Activated CD8-positive, alpha-beta T cell treated with anti-CD3 and anti-CD28 coated beads for 36 hours (primary cell): ENCODE results near the gene WASF1. TPM values are rescaled to one million over a fixed set of nuclear protein-coding genes. Genes with fewer than 3 reads are reported as not detected.

ENCODE experiments used
- ATAC-seq: fragments of 200-7000 bp; cut with Tn5 transposase; one replicate; pipeline ENCODE4 v1.10.0; 2021; ENCODE audit warnings: mild to moderate bottlenecking, moderate library complexity
- CTCF ChIA-PET: fragments of 350-600 bp; sonication (Branson Sonifier 250); formaldehyde crosslinking; loops from one replicate; lab custom pipeline; 2021; ENCODE audit warnings: antibody characterized with exemption; lab: Charles Lee
- POLR2A ChIA-PET: fragments of 350-600 bp; sonication (Branson Sonifier 250); formaldehyde crosslinking; loops from one replicate; lab custom pipeline; 2021; ENCODE audit warnings: antibody characterized with exemption; lab: Charles Lee
- DNase-seq: peaks from one replicate; pipeline ENCODE4 v3.0.0-alpha.2; 2020
- H3K27ac Mint-ChIP-seq: one replicate; pipeline ENCODE4 v1.8.0; 2021; ENCODE audit warnings: mild to moderate bottlenecking, mixed read lengths
- H3K27me3 Mint-ChIP-seq: one replicate; pipeline ENCODE4 v1.8.0; 2021; ENCODE audit warnings: mixed read lengths
- H3K36me3 Mint-ChIP-seq: one replicate; pipeline ENCODE4 v1.8.0; 2021; ENCODE audit warnings: low read depth, mixed read lengths
- H3K4me1 Mint-ChIP-seq: one replicate; pipeline ENCODE4 v1.8.0; 2021; ENCODE audit warnings: low read depth, mixed read lengths
- H3K4me3 Mint-ChIP-seq: one replicate; pipeline ENCODE4 v1.8.0; 2021; ENCODE audit warnings: mild to moderate bottlenecking, moderate library complexity, mixed read lengths
- H3K9me3 Mint-ChIP-seq: one replicate; pipeline ENCODE4 v1.8.0; 2021; ENCODE audit warnings: mixed read lengths
- intact Hi-C: fragments of 100-400 bp; cut with micrococcal nuclease; formaldehyde crosslinking; loops from one replicate; pipeline ENCODE4 v1.10.0; 2022
- total RNA-seq, 2 experiments: library from RNA; stranded (reverse); gene quantifications; one replicate each; pipeline ENCODE4 v1.2.3, GENCODE V29; 2021
- TF ChIP-seq, protein P1 (sequence below): fragments of 200-600 bp; IDR thresholded peaks from one replicate; pipeline ENCODE4 v1.8.0; 2022; ENCODE audit warnings: antibody characterized with exemption, mild to moderate bottlenecking

WASF1 gene
- total RNA-seq = 1 to 10 TPM; 4.6 to 4.8 TPM

DNA sequence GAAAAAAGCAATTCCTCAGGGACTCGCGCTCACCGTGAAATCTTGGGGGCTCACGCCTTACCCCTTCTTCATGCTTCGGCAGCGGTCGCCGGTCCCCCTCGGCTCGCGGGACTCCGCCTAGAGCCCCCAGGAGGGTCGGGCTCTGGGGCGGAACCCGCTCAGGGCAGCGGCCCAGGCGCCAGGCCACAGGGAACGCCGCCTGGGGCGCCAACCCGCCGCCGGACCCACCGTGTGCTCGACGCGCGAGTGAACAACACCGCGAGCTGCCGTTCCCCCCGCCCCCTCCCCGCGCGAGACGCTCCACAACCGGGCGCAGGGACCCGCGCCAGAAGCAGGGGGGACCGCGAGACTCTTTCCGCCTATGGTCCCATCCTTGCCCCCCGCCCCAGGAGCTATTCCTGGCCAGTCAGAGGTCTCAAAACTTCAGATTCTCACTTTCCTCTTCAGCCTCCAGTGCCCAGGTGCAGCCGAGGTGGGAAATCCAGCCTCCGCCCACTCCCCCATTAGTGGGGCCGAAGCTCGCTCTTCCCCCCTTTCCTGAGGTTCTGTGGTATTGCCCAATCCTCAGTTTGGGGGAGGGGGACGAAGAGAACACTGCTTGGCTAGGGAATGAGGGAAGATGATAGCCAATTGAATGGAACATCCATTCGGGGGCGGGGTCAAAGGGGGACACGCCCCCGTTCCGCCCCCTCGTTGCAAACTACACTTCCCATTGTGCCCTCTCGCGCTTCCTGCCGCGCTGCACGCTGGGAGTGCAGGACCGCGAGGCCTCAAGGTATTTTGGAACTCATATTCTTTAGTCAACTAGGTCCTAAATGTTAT is at the start of gene WASF1:
WASF1 (minus strand) TSS at position 265 of the 822 bp plus-strand sequence. CDS start 52,069 bp downstream, outside the sequence.
- no peaks in the 10 kb centered on the region for H3K36me3 Mint-ChIP-seq
- DNase-seq (peak; percentile 95), ATAC-seq (peak; percentile 88)
- H3K27ac Mint-ChIP-seq = peak within 1 kb of the TSS; percentile 13
- no peak within 1 kb of the TSS for H3K4me3 Mint-ChIP-seq
- CTCF ChIA-PET = interaction anchor here (0.7 to 2.9 kb wide), 8 partner anchors 9 to 212 kb away, joined by 3 to 8 read pairs (median 4); no protein-coding TSS in a partner anchor
- H3K4me1 Mint-ChIP-seq = peaks cover 7% of the 10 kb centered on the region
- intact Hi-C loops = no loop called here
- H3K27me3 Mint-ChIP-seq = peaks cover 10% of the 10 kb centered on the region
- TF ChIP-seq, protein P1, sequence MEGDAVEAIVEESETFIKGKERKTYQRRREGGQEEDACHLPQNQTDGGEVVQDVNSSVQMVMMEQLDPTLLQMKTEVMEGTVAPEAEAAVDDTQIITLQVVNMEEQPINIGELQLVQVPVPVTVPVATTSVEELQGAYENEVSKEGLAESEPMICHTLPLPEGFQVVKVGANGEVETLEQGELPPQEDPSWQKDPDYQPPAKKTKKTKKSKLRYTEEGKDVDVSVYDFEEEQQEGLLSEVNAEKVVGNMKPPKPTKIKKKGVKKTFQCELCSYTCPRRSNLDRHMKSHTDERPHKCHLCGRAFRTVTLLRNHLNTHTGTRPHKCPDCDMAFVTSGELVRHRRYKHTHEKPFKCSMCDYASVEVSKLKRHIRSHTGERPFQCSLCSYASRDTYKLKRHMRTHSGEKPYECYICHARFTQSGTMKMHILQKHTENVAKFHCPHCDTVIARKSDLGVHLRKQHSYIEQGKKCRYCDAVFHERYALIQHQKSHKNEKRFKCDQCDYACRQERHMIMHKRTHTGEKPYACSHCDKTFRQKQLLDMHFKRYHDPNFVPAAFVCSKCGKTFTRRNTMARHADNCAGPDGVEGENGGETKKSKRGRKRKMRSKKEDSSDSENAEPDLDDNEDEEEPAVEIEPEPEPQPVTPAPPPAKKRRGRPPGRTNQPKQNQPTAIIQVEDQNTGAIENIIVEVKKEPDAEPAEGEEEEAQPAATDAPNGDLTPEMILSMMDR = no peak
- POLR2A ChIA-PET = interaction anchor here (0.6 to 1.6 kb wide), 8 partner anchors 20 to 720 kb away, joined by 3 to 5 read pairs (median 4); partner anchors contain the start of gene AMD1
- no peaks in the 10 kb centered on the region for H3K9me3 Mint-ChIP-seq

DNA sequence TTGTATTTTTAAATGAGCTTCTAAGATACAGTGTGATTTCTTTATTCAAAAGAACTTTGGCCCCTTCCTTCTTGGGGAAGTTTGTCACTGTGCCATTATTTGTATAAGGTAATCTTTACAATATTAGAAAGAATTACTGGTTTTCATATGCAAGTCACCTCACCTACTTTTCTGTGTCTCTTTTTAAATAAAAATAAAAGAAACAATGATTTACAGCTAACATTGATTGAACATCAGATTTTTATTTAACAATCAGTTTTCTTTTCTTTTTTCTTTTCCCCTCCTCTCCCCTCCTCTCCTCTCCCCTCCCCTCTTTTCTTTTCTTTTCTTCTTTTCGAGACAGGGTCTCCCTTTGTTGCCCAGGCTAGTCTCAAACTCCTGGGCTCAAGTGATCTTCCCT is 46.8 kb upstream of the WASF1 start:
- H3K9me3 Mint-ChIP-seq = no peaks in the 10 kb centered on the region
- TF ChIP-seq, protein P1 = no peak
- DNase-seq = no peak
- H3K27me3 Mint-ChIP-seq = no peaks in the 10 kb centered on the region
- ATAC-seq = no peak
- H3K4me3 Mint-ChIP-seq = no peak overlapping the region
- ChIA-PET CTCF (no interaction called here), POLR2A (no interaction called here)
- no peaks in the 10 kb centered on the region for H3K4me1 Mint-ChIP-seq
- H3K36me3 Mint-ChIP-seq = peaks cover 21% of the 10 kb centered on the region
- no peak overlapping the region for H3K27ac Mint-ChIP-seq
- intact Hi-C loops = no loop called here

DNA sequence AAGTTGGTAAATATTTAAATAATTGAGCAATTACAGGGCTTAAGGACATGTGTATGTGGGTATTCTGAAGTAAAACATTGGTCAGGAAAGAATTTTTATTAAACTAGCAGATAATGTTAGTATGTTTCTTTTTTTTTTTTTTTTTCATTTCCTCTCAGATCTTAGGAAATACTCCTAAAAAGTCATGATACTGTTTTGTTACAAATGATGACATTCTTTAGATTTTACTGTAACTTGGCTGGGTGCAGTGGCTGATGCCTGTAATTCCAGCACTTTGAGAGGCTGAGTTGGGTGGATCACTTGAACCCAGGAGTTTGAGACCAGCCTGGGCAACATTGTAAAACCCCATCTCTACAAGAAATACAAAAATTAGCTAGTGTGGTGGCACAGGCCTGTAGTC is 42.3 kb upstream of the WASF1 start:
- peaks cover 32% of the 10 kb centered on the region for H3K36me3 Mint-ChIP-seq
- peaks cover 6% of the 10 kb centered on the region for H3K4me1 Mint-ChIP-seq
- DNase-seq (no peak), ATAC-seq (no peak)
- intact Hi-C loops = no loop called here
- CTCF ChIA-PET = interaction anchor here (1.4 kb wide), 1 partner anchor 15 kb away, joined by 3 read pairs; no protein-coding TSS in a partner anchor
- POLR2A ChIA-PET = interaction anchor here (0.6 kb wide), 1 partner anchor 72 kb away, joined by 5 read pairs; no protein-coding TSS in a partner anchor
- no peaks in the 10 kb centered on the region for H3K9me3 Mint-ChIP-seq
- no peak overlapping the region for H3K4me3 Mint-ChIP-seq
- H3K27ac Mint-ChIP-seq = no peak overlapping the region
- no peaks in the 10 kb centered on the region for H3K27me3 Mint-ChIP-seq
- TF ChIP-seq, protein P1 = no peak

DNA sequence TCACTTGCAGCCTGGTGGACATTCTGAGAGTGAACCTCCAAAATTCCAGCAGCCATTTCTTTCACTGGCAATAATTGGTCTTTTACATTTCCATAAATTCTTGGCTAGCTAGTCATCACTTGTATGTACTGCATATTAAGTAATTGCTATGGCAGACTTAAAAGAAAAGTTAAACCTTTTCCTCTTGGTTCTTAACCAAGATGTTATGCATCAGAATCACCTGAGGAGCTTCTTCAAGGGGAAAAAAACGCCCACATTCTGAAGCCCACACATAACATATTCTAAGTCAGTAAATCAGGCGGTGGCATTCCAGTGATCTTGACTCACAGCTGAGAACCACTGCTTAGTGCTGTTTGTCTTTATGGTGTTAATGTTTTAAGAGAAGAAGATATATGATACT is 37.8 kb upstream of the WASF1 start:
- peaks cover 44% of the 10 kb centered on the region for H3K36me3 Mint-ChIP-seq
- intact Hi-C loops = no loop called here
- no peaks in the 10 kb centered on the region for H3K27me3 Mint-ChIP-seq
- ATAC-seq = no peak
- no peak overlapping the region for H3K4me3 Mint-ChIP-seq
- peaks cover 8% of the 10 kb centered on the region for H3K4me1 Mint-ChIP-seq
- ChIA-PET CTCF (interaction anchor here (1.3 to 2.0 kb wide), 2 partner anchors 10 to 177 kb away, joined by 3 to 7 read pairs; no protein-coding TSS in a partner anchor), POLR2A (no interaction called here)
- peak; percentile 19 for DNase-seq
- H3K27ac Mint-ChIP-seq = no peak overlapping the region
- TF ChIP-seq, protein P1 = no peak
- H3K9me3 Mint-ChIP-seq = no peaks in the 10 kb centered on the region

DNA sequence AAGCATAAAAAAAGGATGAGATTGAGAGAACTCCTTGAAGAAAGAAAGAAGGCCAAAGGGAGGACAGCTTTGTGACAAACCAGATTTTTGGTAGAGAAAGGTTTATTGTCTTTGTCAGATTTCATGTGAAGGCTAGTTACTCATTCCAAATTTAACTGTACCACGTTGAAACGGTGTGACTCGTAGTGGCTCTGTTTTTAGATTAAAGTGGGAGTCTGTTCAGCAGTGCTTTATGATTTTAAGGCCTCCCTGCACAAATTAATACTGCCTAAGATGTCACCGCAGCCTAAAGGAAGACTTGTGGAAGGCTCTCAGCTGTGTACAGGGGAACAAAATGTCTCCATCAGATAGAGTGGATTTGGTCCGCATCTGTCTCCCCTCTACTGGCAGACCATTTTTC is 36.7 kb upstream of the WASF1 start:
- H3K4me3 Mint-ChIP-seq = no peak overlapping the region
- H3K27me3 Mint-ChIP-seq = no peaks in the 10 kb centered on the region
- peak overlapping the region; percentile 21 for H3K27ac Mint-ChIP-seq
- intact Hi-C loops = no loop called here
- DNase-seq (no peak), ATAC-seq (no peak)
- H3K9me3 Mint-ChIP-seq = no peaks in the 10 kb centered on the region
- ChIA-PET POLR2A (interaction anchor here (1.1 kb wide), 1 partner anchor 11 kb away, joined by 3 read pairs; no protein-coding TSS in a partner anchor), CTCF (interaction anchor here (1.3 kb wide), 1 partner anchor 9 kb away, joined by 3 read pairs; no protein-coding TSS in a partner anchor)
- peaks cover 8% of the 10 kb centered on the region for H3K4me1 Mint-ChIP-seq
- peaks cover 46% of the 10 kb centered on the region for H3K36me3 Mint-ChIP-seq
- TF ChIP-seq, protein P1 = no peak
